ENCODE data around the gene FHAD1. TPM values are rescaled to one million over a fixed set of nuclear protein-coding genes. Genes with fewer than 3 reads are reported as not detected.

FHAD1 gene
- polyA plus RNA-seq, 1 of the 3 experiments (the other 2 are of a cell fraction): 0.48 TPM

DNA sequence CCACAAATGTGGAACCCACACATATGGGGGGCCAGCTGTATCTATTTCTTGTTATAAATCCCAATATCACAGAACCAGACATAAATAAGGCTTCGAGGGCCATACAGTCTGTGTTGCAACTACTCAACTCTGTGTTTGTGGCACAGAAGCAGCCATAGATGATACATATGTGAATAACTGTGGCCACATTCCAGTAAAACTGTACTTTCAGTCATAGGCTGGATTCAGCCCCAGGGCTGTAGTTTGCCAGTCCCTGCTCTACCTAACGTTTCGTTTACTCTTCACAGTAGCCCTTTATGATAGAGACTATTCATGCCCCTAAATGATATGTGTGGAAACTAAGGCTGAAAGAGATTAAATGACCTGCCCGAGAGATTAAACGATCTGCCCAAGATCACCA, 48.7 kb downstream of the FHAD1 start:
- no peak for DNase-seq
- Histone ChIP-seq H3K9me3 (no peaks in the 10 kb centered on the region), H3K9me2 (no peaks in the 10 kb centered on the region), H3F3A (replicated peaks; ENCODE audit: insufficient read depth) (no peaks in the 10 kb centered on the region), H3K79me2 (ENCODE audit: insufficient read depth) (no peaks in the 10 kb centered on the region), H3K36me3 (replicated peaks in 1 of 2; ENCODE audit: control insufficient read depth in 1 of 2, insufficient read depth in 2 of 2, low read length in 1 of 2) (no peaks in the 10 kb centered on the region), H3K4me2 (no peak overlapping the region), H3K9ac (no peak overlapping the region), H4K20me1 (ENCODE audit: insufficient read depth) (no peaks in the 10 kb centered on the region), H3K4me1 (ENCODE audit: control insufficient read depth in 1 of 2, insufficient read depth in 2 of 2, low read depth in 1 of 2, low read length in 1 of 2) (no peaks in the 10 kb centered on the region), H3K4me3 (ENCODE audit: low read depth in 2 of 2, low read length in 1 of 2) (no peak overlapping the region), H3K27me3 (ENCODE audit: insufficient read depth) (no peaks in the 10 kb centered on the region), H2AFZ (ENCODE audit: low read depth) (no peak overlapping the region), H3K27ac (ENCODE audit: low read depth in 2 of 2, low read length in 1 of 2) (no peak overlapping the region)
- POLR2A ChIA-PET: no interaction called here
- CTCF ChIA-PET: interaction anchor here (0.9 to 1.5 kb wide), 2 partner anchors 8 to 136 kb away, joined by 3 read pairs; no protein-coding TSS in a partner anchor
- WGBS (ENCODE audit: low lambda C conversion rate): 85% methylated on average over 5 of the region's 5 CpGs
- no peak for TF ChIP-seq FOXM1 (IDR thresholded peaks at IDR 0.05; ENCODE audit: low read depth)
- TF ChIP-seq, protein P1, sequence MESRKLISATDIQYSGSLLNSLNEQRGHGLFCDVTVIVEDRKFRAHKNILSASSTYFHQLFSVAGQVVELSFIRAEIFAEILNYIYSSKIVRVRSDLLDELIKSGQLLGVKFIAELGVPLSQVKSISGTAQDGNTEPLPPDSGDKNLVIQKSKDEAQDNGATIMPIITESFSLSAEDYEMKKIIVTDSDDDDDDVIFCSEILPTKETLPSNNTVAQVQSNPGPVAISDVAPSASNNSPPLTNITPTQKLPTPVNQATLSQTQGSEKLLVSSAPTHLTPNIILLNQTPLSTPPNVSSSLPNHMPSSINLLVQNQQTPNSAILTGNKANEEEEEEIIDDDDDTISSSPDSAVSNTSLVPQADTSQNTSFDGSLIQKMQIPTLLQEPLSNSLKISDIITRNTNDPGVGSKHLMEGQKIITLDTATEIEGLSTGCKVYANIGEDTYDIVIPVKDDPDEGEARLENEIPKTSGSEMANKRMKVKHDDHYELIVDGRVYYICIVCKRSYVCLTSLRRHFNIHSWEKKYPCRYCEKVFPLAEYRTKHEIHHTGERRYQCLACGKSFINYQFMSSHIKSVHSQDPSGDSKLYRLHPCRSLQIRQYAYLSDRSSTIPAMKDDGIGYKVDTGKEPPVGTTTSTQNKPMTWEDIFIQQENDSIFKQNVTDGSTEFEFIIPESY (IDR thresholded peaks at IDR 0.05; ENCODE audit: borderline replicate concordance, low read depth): no peak
- TF ChIP-seq RCOR1 (IDR thresholded peaks at IDR 0.05; ENCODE audit: low read length): no peak
- no peak for TF ChIP-seq TAF1 (IDR thresholded peaks at IDR 0.05; ENCODE audit: borderline replicate concordance, low read depth, low read length)
- TF ChIP-seq, protein P2, sequence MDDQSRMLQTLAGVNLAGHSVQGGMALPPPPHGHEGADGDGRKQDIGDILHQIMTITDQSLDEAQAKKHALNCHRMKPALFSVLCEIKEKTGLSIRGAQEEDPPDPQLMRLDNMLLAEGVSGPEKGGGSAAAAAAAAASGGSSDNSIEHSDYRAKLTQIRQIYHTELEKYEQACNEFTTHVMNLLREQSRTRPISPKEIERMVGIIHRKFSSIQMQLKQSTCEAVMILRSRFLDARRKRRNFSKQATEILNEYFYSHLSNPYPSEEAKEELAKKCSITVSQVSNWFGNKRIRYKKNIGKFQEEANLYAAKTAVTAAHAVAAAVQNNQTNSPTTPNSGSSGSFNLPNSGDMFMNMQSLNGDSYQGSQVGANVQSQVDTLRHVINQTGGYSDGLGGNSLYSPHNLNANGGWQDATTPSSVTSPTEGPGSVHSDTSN (IDR thresholded peaks at IDR 0.05): no peak
- TF ChIP-seq EZH2phosphoT487 (IDR thresholded peaks at IDR 0.05; ENCODE audit: borderline replicate concordance, low read depth): no peak
- TF ChIP-seq, protein P3, sequence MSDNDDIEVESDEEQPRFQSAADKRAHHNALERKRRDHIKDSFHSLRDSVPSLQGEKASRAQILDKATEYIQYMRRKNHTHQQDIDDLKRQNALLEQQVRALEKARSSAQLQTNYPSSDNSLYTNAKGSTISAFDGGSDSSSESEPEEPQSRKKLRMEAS (IDR thresholded peaks at IDR 0.05; ENCODE audit: low read depth): no peak
- no peak for TF ChIP-seq YY1 (IDR thresholded peaks at IDR 0.05; ENCODE audit: low read depth)
- no peak for TF ChIP-seq NFIC (IDR thresholded peaks at IDR 0.05; ENCODE audit: borderline replicate concordance)
- no peak for TF ChIP-seq RAD21 (IDR thresholded peaks at IDR 0.05; ENCODE audit: low read length)
- TF ChIP-seq GATA2 (CRISPR knock-in tag; IDR thresholded peaks at IDR 0.05): no peak
- no peak for TF ChIP-seq JUND (IDR thresholded peaks at IDR 0.05)
- TF ChIP-seq, protein P4, sequence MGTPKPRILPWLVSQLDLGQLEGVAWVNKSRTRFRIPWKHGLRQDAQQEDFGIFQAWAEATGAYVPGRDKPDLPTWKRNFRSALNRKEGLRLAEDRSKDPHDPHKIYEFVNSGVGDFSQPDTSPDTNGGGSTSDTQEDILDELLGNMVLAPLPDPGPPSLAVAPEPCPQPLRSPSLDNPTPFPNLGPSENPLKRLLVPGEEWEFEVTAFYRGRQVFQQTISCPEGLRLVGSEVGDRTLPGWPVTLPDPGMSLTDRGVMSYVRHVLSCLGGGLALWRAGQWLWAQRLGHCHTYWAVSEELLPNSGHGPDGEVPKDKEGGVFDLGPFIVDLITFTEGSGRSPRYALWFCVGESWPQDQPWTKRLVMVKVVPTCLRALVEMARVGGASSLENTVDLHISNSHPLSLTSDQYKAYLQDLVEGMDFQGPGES (IDR thresholded peaks at IDR 0.05; ENCODE audit: low read depth, low read length): no peak
- TF ChIP-seq, protein P5, sequence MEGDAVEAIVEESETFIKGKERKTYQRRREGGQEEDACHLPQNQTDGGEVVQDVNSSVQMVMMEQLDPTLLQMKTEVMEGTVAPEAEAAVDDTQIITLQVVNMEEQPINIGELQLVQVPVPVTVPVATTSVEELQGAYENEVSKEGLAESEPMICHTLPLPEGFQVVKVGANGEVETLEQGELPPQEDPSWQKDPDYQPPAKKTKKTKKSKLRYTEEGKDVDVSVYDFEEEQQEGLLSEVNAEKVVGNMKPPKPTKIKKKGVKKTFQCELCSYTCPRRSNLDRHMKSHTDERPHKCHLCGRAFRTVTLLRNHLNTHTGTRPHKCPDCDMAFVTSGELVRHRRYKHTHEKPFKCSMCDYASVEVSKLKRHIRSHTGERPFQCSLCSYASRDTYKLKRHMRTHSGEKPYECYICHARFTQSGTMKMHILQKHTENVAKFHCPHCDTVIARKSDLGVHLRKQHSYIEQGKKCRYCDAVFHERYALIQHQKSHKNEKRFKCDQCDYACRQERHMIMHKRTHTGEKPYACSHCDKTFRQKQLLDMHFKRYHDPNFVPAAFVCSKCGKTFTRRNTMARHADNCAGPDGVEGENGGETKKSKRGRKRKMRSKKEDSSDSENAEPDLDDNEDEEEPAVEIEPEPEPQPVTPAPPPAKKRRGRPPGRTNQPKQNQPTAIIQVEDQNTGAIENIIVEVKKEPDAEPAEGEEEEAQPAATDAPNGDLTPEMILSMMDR (IDR thresholded peaks at IDR 0.05): no peak
- TF ChIP-seq, protein P6, sequence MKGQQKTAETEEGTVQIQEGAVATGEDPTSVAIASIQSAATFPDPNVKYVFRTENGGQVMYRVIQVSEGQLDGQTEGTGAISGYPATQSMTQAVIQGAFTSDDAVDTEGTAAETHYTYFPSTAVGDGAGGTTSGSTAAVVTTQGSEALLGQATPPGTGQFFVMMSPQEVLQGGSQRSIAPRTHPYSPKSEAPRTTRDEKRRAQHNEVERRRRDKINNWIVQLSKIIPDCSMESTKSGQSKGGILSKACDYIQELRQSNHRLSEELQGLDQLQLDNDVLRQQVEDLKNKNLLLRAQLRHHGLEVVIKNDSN (IDR thresholded peaks at IDR 0.05; ENCODE audit: borderline replicate concordance, low read depth): no peak
- no peak for TF ChIP-seq MXI1 (IDR thresholded peaks at IDR 0.05; ENCODE audit: low read depth, low read length)
- TF ChIP-seq RFX5 (IDR thresholded peaks at IDR 0.05; ENCODE audit: low read length): no peak
- TF ChIP-seq MEF2A (IDR thresholded peaks at IDR 0.05; ENCODE audit: borderline replicate concordance, low read depth): no peak
- TF ChIP-seq SMC3 (IDR thresholded peaks at IDR 0.05; ENCODE audit: low read depth, low read length): no peak

Data from SK-N-SH (cell line).